DOHH2 (cell line): Measurements from ENCODE around the gene TYRO3.

Experiments used
- EZH2phosphoT487 ChIP-seq: fragments of 200-600 bp; sonication (generic); IDR thresholded peaks from 2 replicates; pipeline ENCODE4 v1.6.1; 2017; ENCODE audit warnings: borderline replicate concordance, mild to moderate bottlenecking, antibody characterized with exemption, low read length, moderate library complexity, mixed read lengths
- TF ChIP-seq, protein P1 (sequence below): fragments of 200-600 bp; sonication (generic); IDR thresholded peaks from one replicate; pipeline ENCODE4 v1.5.1; 2014; ENCODE audit warnings: antibody characterized with exemption, mild to moderate bottlenecking, low read depth, low read length; ENCODE audit not compliant: poor library complexity, severe bottlenecking

DNA sequence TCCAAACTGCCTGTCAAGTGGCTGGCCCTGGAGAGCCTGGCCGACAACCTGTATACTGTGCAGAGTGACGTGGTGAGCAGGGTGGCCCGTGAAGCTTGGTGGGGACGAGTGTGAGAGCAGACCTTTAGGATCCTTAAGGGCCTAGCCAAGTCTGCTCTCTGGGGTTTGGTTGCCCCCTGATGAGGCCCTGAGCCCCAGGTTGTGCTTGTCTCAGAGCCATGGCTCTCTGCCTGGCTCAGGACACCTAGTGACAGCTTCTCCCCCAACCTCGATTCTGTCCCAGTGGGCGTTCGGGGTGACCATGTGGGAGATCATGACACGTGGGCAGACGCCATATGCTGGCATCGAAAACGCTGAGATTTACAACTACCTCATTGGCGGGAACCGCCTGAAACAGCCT lies 14.4 kb downstream of the TYRO3 start:
- TF ChIP-seq, protein P1, sequence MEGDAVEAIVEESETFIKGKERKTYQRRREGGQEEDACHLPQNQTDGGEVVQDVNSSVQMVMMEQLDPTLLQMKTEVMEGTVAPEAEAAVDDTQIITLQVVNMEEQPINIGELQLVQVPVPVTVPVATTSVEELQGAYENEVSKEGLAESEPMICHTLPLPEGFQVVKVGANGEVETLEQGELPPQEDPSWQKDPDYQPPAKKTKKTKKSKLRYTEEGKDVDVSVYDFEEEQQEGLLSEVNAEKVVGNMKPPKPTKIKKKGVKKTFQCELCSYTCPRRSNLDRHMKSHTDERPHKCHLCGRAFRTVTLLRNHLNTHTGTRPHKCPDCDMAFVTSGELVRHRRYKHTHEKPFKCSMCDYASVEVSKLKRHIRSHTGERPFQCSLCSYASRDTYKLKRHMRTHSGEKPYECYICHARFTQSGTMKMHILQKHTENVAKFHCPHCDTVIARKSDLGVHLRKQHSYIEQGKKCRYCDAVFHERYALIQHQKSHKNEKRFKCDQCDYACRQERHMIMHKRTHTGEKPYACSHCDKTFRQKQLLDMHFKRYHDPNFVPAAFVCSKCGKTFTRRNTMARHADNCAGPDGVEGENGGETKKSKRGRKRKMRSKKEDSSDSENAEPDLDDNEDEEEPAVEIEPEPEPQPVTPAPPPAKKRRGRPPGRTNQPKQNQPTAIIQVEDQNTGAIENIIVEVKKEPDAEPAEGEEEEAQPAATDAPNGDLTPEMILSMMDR: no peak
- no peak for TF ChIP-seq EZH2phosphoT487
